H9 (cell line): Measurements from ENCODE around the gene ISCU. TPM values are rescaled to one million over a fixed set of nuclear protein-coding genes. Genes with fewer than 3 reads are reported as not detected.

Experiments used
- DNase-seq: peaks from one replicate; pipeline ENCODE4 v3.0.0-alpha.2; 2017
- H2AFZ ChIP-seq: one replicate; pipeline ENCODE4 v1.6.1; 2013; ENCODE audit warnings: mild to moderate bottlenecking, low read length, control low read depth, moderate library complexity
- H2AK5ac ChIP-seq: 2 replicates; pipeline ENCODE4 v1.6.1; 2013; ENCODE audit warnings: low read length, control low read depth, mixed read lengths; ENCODE audit not compliant: insufficient read length
- H2BK120ac ChIP-seq: one replicate; pipeline ENCODE4 v1.6.1; 2013; ENCODE audit warnings: low read depth, mild to moderate bottlenecking, low read length, control low read depth, inconsistent platforms; ENCODE audit not compliant: poor library complexity, severe bottlenecking
- H2BK12ac ChIP-seq: 2 replicates; pipeline ENCODE4 v1.6.1; 2013; ENCODE audit warnings: low read length, control low read depth, mixed read lengths, low read depth; ENCODE audit not compliant: insufficient read length
- H2BK15ac ChIP-seq: 2 replicates; pipeline ENCODE4 v1.6.1; 2013; ENCODE audit warnings: low read depth, low read length, control low read depth
- H2BK20ac ChIP-seq: one replicate; pipeline ENCODE4 v1.6.1; 2013; ENCODE audit warnings: low read depth, mild to moderate bottlenecking, low read length, control low read depth, inconsistent platforms; ENCODE audit not compliant: poor library complexity, severe bottlenecking
- H2BK5ac ChIP-seq: 2 replicates; pipeline ENCODE4 v1.6.1; 2013; ENCODE audit warnings: low read length, control low read depth, mixed read lengths; ENCODE audit not compliant: insufficient read length
- H3K14ac ChIP-seq: 2 replicates; pipeline ENCODE4 v1.6.1; 2013; ENCODE audit warnings: low read length, control low read depth; ENCODE audit not compliant: insufficient read depth
- H3K18ac ChIP-seq: 2 replicates; pipeline ENCODE4 v1.6.1; 2013; ENCODE audit warnings: low read depth, mild to moderate bottlenecking, mixed read lengths, low read length, control low read depth; ENCODE audit not compliant: insufficient read length
- H3K23ac ChIP-seq: 2 replicates; pipeline ENCODE4 v1.6.1; 2013; ENCODE audit warnings: low read length, control low read depth, mixed read lengths, low read depth; ENCODE audit not compliant: insufficient read length
- H3K23me2 ChIP-seq: 2 replicates; pipeline ENCODE4 v1.6.1; 2013; ENCODE audit warnings: low read depth, mild to moderate bottlenecking, mixed read lengths, low read length, control low read depth; ENCODE audit not compliant: insufficient read length, poor library complexity, severe bottlenecking
- H3K27ac ChIP-seq: 2 replicates; pipeline ENCODE4 v1.5.1; 2013; ENCODE audit warnings: low read length, control low read depth, mixed read lengths, low read depth; ENCODE audit not compliant: insufficient read length
- H3K27me3 ChIP-seq: 2 replicates; pipeline ENCODE4 v1.6.1; 2013; ENCODE audit warnings: low read length, control low read depth, inconsistent platforms; ENCODE audit not compliant: insufficient read depth
- H3K4ac ChIP-seq: 2 replicates; pipeline ENCODE4 v1.6.1; 2013; ENCODE audit warnings: low read depth, mild to moderate bottlenecking, control low read depth, inconsistent platforms, low read length, moderate library complexity
- H3K4me1 ChIP-seq: 2 replicates; pipeline ENCODE4 v1.6.1; 2013; ENCODE audit warnings: low read length, control low read depth, inconsistent platforms; ENCODE audit not compliant: insufficient read depth
- H3K4me2 ChIP-seq: 2 replicates; pipeline ENCODE4 v1.6.1; 2013; ENCODE audit warnings: low read length, control low read depth, mixed read lengths; ENCODE audit not compliant: insufficient read length, insufficient read depth
- H3K56ac ChIP-seq: 2 replicates; pipeline ENCODE4 v1.6.1; 2013; ENCODE audit warnings: low read depth, mild to moderate bottlenecking, mixed read lengths, low read length, control low read depth; ENCODE audit not compliant: insufficient read length
- H3K79me1 ChIP-seq: 2 replicates; pipeline ENCODE4 v1.6.1; 2013; ENCODE audit warnings: low read depth, mild to moderate bottlenecking, moderate library complexity, low read length, control low read depth, inconsistent platforms; ENCODE audit not compliant: insufficient read depth, poor library complexity, severe bottlenecking
- H3K79me2 ChIP-seq: 2 replicates; pipeline ENCODE4 v1.6.1; 2013; ENCODE audit warnings: low read length, control low read depth, inconsistent platforms; ENCODE audit not compliant: insufficient read depth
- H3K9ac ChIP-seq: 2 replicates; pipeline ENCODE4 v1.6.1; 2013; ENCODE audit warnings: low read length, control low read depth, mixed read lengths; ENCODE audit not compliant: insufficient read length; ENCODE audit errors: extremely low read depth
- H3K9me3 ChIP-seq: one replicate; pipeline ENCODE4 v1.6.1; 2013; ENCODE audit warnings: low read depth, low read length, inconsistent platforms; ENCODE audit not compliant: control insufficient read depth
- H3T11ph ChIP-seq: one replicate; pipeline ENCODE4 v1.6.1; 2013; ENCODE audit warnings: mild to moderate bottlenecking, low read length, control low read depth, inconsistent platforms
- H4K20me1 ChIP-seq: one replicate; pipeline ENCODE4 v1.6.1; 2013; ENCODE audit not compliant: control insufficient read depth, insufficient read length, insufficient read depth
- H4K5ac ChIP-seq: 2 replicates; pipeline ENCODE4 v1.6.1; 2013; ENCODE audit warnings: low read depth, mild to moderate bottlenecking, mixed read lengths, low read length, control low read depth; ENCODE audit not compliant: insufficient read length
- H4K8ac ChIP-seq: replicated peaks from 2 replicates; pipeline ENCODE4 v1.6.1; 2013; ENCODE audit warnings: low read length, control low read depth, mixed read lengths, low read depth; ENCODE audit not compliant: insufficient read length
- H4K91ac ChIP-seq: 2 replicates; pipeline ENCODE4 v1.6.1; 2013; ENCODE audit warnings: low read depth, mild to moderate bottlenecking, moderate library complexity, mixed read lengths, low read length, control low read depth; ENCODE audit not compliant: insufficient read length
- H3K27ac Mint-ChIP-seq, 3 experiments: 2 replicates in 2 of 3; 3 replicates in 1 of 3; pipeline ENCODE4 v1.8.0; 2020 to 2021; ENCODE audit warnings: mixed read lengths in 3 of 3, mild to moderate bottlenecking in 1 of 3, moderate library complexity in 1 of 3
- H3K27me3 Mint-ChIP-seq: 2 replicates; pipeline ENCODE4 v1.8.0; 2021; ENCODE audit warnings: low read depth, mild to moderate bottlenecking, moderate library complexity, mixed read lengths
- H3K36me3 Mint-ChIP-seq, 3 experiments: 2 replicates in 2 of 3; 3 replicates in 1 of 3; pipeline ENCODE4 v1.8.0; 2020 to 2021; ENCODE audit warnings: low read depth in 3 of 3, mixed read lengths in 3 of 3; ENCODE audit not compliant: insufficient read depth in 1 of 3
- H3K4me1 Mint-ChIP-seq, 2 experiments: 2 replicates each; pipeline ENCODE4 v1.8.0; 2020; ENCODE audit warnings: mixed read lengths in 2 of 2
- H3K4me3 Mint-ChIP-seq, 2 experiments: 2 replicates in 1 of 2; 3 replicates in 1 of 2; pipeline ENCODE4 v1.8.0; 2020 to 2021; ENCODE audit warnings: mild to moderate bottlenecking in 2 of 2, mixed read lengths in 2 of 2, moderate library complexity in 1 of 2
- H3K9me3 Mint-ChIP-seq, 2 experiments: 2 replicates in 1 of 2; 3 replicates in 1 of 2; pipeline ENCODE4 v1.8.0; 2020; ENCODE audit warnings: mild to moderate bottlenecking in 2 of 2, mixed read lengths in 2 of 2, moderate library complexity in 1 of 2
- WGBS: extraction: QIAGEN DNeasy Blood & Tissue Kit; methylation state at CpG from one replicate; pipeline ENCODE4 v1.1.7; 2013; ENCODE audit warnings: missing lambda C conversion rate, low lambda C conversion rate, mixed read lengths; ENCODE audit not compliant: insufficient read length; ENCODE audit errors: extremely low coverage; 5-methylcytosine and 5-hydroxymethylcytosine counted together
- total RNA-seq: library from RNA; stranded (reverse); gene quantifications from 2 replicates; pipeline ENCODE4 v1.2.1, GENCODE V29; 2021
- TF ChIP-seq, protein P1 (sequence below): fragments of 200-600 bp; sonication (generic); conservative IDR thresholded peaks from 3 replicates; pipeline ENCODE4 v1.8.0; 2021; ENCODE audit warnings: antibody characterized with exemption, mild to moderate bottlenecking

ISCU gene
- total RNA-seq, 1 experiment from 2014 or later = 64.9 TPM

DNA sequence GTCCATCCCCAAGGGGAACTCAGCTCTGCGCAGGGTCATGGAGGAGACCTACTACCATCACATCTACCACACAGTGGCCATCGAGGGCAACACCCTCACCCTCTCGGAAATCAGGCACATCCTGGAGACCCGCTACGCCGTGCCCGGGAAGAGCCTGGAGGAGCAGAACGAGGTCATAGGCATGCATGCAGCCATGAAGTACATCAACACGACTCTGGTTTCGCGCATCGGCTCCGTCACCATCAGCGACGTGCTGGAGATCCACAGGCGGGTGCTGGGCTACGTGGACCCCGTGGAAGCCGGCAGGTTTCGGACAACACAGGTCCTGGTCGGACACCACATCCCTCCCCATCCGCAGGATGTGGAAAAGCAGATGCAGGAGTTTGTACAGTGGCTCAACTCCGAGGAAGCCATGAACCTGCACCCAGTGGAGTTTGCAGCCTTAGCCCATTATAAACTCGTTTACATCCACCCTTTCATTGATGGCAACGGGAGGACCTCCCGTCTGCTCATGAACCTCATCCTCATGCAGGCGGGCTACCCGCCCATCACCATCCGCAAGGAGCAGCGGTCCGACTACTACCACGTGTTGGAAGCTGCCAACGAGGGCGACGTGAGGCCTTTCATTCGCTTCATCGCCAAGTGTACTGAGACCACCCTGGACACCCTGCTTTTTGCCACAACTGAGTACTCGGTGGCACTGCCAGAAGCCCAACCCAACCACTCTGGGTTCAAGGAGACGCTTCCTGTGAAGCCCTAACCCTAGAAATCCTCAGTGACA lies 43.5 kb upstream of the ISCU start:
- no peak overlapping the region for H3K18ac ChIP-seq
- no peak overlapping the region for H2AK5ac ChIP-seq
- H3K36me3 Mint-ChIP-seq = peaks cover 30 to 67% (median 59%) of the 10 kb centered on the region in 3 experiments; a peak in 6 of 7 replicates
- H3K4me1 ChIP-seq = peaks cover 3% of the 10 kb centered on the region; the same call in 1 of the 2 replicates
- no peaks in the 10 kb centered on the region for H3K79me2 ChIP-seq
- no peak overlapping the region for H3K14ac ChIP-seq
- no peak overlapping the region for H3K27ac ChIP-seq
- H2BK12ac ChIP-seq = no peak overlapping the region
- TF ChIP-seq, protein P1, sequence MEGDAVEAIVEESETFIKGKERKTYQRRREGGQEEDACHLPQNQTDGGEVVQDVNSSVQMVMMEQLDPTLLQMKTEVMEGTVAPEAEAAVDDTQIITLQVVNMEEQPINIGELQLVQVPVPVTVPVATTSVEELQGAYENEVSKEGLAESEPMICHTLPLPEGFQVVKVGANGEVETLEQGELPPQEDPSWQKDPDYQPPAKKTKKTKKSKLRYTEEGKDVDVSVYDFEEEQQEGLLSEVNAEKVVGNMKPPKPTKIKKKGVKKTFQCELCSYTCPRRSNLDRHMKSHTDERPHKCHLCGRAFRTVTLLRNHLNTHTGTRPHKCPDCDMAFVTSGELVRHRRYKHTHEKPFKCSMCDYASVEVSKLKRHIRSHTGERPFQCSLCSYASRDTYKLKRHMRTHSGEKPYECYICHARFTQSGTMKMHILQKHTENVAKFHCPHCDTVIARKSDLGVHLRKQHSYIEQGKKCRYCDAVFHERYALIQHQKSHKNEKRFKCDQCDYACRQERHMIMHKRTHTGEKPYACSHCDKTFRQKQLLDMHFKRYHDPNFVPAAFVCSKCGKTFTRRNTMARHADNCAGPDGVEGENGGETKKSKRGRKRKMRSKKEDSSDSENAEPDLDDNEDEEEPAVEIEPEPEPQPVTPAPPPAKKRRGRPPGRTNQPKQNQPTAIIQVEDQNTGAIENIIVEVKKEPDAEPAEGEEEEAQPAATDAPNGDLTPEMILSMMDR = no peak
- no peak overlapping the region for H3K27ac Mint-ChIP-seq
- H4K5ac ChIP-seq = no peak overlapping the region
- H2AFZ ChIP-seq = no peak overlapping the region
- no peak overlapping the region for H2BK5ac ChIP-seq
- no peaks in the 10 kb centered on the region for H3K9me3 Mint-ChIP-seq
- no peak overlapping the region for H3K23ac ChIP-seq
- no peak overlapping the region for H4K8ac ChIP-seq
- H2BK15ac ChIP-seq = no peak overlapping the region
- WGBS = no CpG with 5 or more reads among the region's 39 CpGs
- peaks cover 2% of the 10 kb centered on the region for H4K20me1 ChIP-seq
- peaks cover 6% of the 10 kb centered on the region for H3K23me2 ChIP-seq
- H2BK120ac ChIP-seq = no peak overlapping the region
- H3K4me1 Mint-ChIP-seq = peaks cover 10% of the 10 kb centered on the region in 2 experiments
- H3K4me3 Mint-ChIP-seq = no peak overlapping the region
- no peaks in the 10 kb centered on the region; the same call in 1 of the 2 replicates for H3K27me3 Mint-ChIP-seq
- H3K4me2 ChIP-seq = no peak overlapping the region
- no peaks in the 10 kb centered on the region; the same call in 1 of the 2 replicates for H3K27me3 ChIP-seq
- H2BK20ac ChIP-seq = no peak overlapping the region
- no peak overlapping the region for H3K4ac ChIP-seq
- H3K79me1 ChIP-seq = peaks cover 5% of the 10 kb centered on the region
- no peak overlapping the region for H3K9ac ChIP-seq
- no peak overlapping the region for H3K56ac ChIP-seq
- no peaks in the 10 kb centered on the region for H3K9me3 ChIP-seq
- H4K91ac ChIP-seq = no peak overlapping the region
- DNase-seq = no peak
- H3T11ph ChIP-seq = no peak overlapping the region
